ENCODE measurements around the gene RANBP9.

- TF ChIP-seq CTCF (IDR thresholded peaks at IDR 0.05; ENCODE audit: poor library complexity) (no peak), EZH2 (IDR thresholded peaks at IDR 0.05; ENCODE audit: borderline replicate concordance) (no peak), EZH2phosphoT487 (IDR thresholded peaks at IDR 0.05; ENCODE audit: low read depth, severe bottlenecking, unreplicated experiment) (no peak)
These were observed 120.3 kb downstream of the RANBP9 start for GRCh38 chr6:13591205-13591921.

All from hepatocyte (in vitro differentiated cells).